Measurements from ENCODE around the gene PTPRM. TPM values are rescaled to one million over a fixed set of nuclear protein-coding genes. Genes with fewer than 3 reads are reported as not detected.

PTPRM gene
- total and polyA plus RNA-seq, 2 of the 8 experiments (the other 6 are each of a cell fraction or from before 2014, with no cell fraction given): 4.1 to 7.0 TPM

DNA sequence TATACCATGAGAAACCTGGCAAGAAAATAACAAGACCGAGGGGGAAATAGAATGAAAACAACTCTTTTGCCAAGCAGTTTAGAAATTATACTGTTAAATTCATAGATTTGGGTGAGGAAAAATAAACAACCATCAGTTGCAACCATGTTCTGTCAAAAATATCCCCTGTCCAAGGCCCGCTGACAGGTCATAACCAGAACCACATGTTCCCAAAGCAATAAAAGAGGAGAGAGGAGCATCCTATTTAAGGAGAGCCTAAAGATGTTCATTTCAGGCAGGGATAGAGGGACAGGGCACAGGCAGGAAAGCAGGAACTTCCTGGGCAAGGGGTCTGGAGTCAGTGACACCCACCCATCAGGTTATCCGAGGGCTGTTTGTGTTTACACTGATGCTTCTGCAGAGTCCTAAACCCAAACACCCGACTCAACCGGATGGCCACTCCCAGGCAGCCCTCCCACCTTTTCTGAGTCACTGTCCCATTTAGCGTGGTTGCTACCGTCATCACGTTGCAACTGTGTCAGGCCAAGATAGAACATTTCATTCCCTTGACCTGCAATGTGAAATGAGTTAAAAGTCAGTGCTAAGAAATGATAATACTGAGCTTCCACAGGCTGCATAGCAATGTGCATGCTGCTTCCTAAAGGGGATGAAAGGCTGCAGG is 573.9 kb downstream of the PTPRM start (continued):
- no peak for TF ChIP-seq CHD2 (IDR thresholded peaks at IDR 0.05; ENCODE audit: low read length)
- TF ChIP-seq CBX8 (IDR thresholded peaks at IDR 0.05; ENCODE audit: borderline replicate concordance, low read depth, low read length): no peak
- no peak for TF ChIP-seq JUN (IDR thresholded peaks at IDR 0.05; ENCODE audit: low read depth, low read length)
- TF ChIP-seq, protein P1, sequence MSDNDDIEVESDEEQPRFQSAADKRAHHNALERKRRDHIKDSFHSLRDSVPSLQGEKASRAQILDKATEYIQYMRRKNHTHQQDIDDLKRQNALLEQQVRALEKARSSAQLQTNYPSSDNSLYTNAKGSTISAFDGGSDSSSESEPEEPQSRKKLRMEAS (IDR thresholded peaks at IDR 0.05): no peak
- TF ChIP-seq, protein P2, sequence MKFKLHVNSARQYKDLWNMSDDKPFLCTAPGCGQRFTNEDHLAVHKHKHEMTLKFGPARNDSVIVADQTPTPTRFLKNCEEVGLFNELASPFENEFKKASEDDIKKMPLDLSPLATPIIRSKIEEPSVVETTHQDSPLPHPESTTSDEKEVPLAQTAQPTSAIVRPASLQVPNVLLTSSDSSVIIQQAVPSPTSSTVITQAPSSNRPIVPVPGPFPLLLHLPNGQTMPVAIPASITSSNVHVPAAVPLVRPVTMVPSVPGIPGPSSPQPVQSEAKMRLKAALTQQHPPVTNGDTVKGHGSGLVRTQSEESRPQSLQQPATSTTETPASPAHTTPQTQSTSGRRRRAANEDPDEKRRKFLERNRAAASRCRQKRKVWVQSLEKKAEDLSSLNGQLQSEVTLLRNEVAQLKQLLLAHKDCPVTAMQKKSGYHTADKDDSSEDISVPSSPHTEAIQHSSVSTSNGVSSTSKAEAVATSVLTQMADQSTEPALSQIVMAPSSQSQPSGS (IDR thresholded peaks at IDR 0.05; ENCODE audit: low read length): no peak
